ENCODE measurements around the gene CELF2.

DNA sequence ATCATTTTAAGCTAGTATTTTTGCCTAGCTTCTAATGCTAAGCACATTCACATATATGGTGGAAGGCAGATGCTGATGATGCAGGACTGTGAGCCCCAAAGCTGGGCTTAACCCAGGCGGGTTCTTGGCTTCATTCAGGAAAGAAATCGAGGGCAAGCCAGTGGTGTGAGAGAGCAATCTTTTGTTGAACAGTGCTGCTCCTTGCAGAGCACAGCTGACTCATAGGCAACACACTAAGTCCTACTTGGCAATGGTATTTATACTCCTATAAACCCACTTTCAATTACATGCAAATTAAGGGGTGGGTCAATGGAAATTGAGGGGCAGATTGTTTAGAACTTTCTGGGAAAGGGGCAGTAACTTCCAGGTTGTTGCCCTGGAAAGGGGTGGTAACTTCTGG is 42.0 kb upstream of the CELF2 start:
- TF ChIP-seq CTCF (IDR thresholded peaks at IDR 0.05 in 4 of 5, conservative IDR thresholded peaks at IDR 0.05 in 1 of 5) (no peak), POLR2A (IDR thresholded peaks at IDR 0.05) (no peak)
